PC-3 (cell line): ENCODE measurements around the gene PTCH1.

Experiments
- EZH2 ChIP-seq: fragments of 300-600 bp; sonication (generic); IDR thresholded peaks from one replicate; pipeline ENCODE4 v1.6.1; 2017; ENCODE audit warnings: antibody characterized with exemption, mild to moderate bottlenecking, low read length; ENCODE audit not compliant: unreplicated experiment
- TF ChIP-seq, protein P1 (sequence below): fragments of 300-600 bp; sonication (generic); conservative IDR thresholded peaks from 2 replicates; pipeline ENCODE4 v1.5.1; 2017; ENCODE audit warnings: antibody characterized with exemption, low read depth, mild to moderate bottlenecking, low read length

DNA sequence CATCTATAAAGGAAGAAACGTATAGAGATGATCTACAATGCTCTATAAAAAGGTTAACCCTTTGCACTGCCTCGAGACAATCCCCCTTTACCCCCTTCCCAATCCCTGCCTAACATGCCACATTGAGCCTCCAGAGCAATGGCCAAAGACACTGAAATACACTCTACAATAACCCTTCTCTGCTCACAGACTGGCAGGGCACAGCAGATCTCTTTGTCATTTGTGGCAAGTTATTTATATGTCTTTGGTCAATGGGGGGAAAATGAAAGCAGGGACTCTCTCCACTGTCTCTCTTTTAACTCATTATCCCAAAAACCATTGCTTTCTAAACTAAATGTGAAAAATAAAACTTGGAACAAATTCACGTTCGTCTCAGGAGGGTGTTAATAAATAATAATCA is 51.7 kb downstream of the PTCH1 start:
- TF ChIP-seq, protein P1, sequence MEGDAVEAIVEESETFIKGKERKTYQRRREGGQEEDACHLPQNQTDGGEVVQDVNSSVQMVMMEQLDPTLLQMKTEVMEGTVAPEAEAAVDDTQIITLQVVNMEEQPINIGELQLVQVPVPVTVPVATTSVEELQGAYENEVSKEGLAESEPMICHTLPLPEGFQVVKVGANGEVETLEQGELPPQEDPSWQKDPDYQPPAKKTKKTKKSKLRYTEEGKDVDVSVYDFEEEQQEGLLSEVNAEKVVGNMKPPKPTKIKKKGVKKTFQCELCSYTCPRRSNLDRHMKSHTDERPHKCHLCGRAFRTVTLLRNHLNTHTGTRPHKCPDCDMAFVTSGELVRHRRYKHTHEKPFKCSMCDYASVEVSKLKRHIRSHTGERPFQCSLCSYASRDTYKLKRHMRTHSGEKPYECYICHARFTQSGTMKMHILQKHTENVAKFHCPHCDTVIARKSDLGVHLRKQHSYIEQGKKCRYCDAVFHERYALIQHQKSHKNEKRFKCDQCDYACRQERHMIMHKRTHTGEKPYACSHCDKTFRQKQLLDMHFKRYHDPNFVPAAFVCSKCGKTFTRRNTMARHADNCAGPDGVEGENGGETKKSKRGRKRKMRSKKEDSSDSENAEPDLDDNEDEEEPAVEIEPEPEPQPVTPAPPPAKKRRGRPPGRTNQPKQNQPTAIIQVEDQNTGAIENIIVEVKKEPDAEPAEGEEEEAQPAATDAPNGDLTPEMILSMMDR, result no peak
- no peak for TF ChIP-seq EZH2
